CD4-positive, alpha-beta T cell (primary cell): ENCODE data around the gene DPP3. TPM values are rescaled to one million over a fixed set of nuclear protein-coding genes. Genes with fewer than 3 reads are reported as not detected.

ENCODE experiments used
- ATAC-seq: fragments of 200-7000 bp; cut with Tn5 transposase; one replicate; pipeline ENCODE4 v1.10.0; 2022; ENCODE audit warnings: mild to moderate bottlenecking; ENCODE audit not compliant: poor library complexity
- CTCF ChIA-PET: fragments of 350-600 bp; sonication (Branson Sonifier 250); formaldehyde crosslinking; loops from one replicate; lab custom pipeline; 2021; ENCODE audit warnings: antibody characterized with exemption, inconsistent platforms; lab: Charles Lee
- POLR2A ChIA-PET: fragments of 350-600 bp; sonication (Branson Sonifier 250); formaldehyde crosslinking; loops from one replicate; lab custom pipeline; 2021; ENCODE audit warnings: antibody characterized with exemption, inconsistent platforms; lab: Charles Lee
- DNase-seq, 14 experiments: peaks; one replicate each; pipeline ENCODE4 v3.0.0-alpha.2; 2013 to 2020; ENCODE audit warnings: mixed read lengths in 2 of 14
- H3K27ac ChIP-seq, 2 donors: one replicate each; pipeline versions ENCODE4 v1.5.1 to v1.7.0; 2013; ENCODE audit warnings: low read length in 2 of 2, low read depth in 1 of 2, mild to moderate bottlenecking in 1 of 2
- H3K27me3 ChIP-seq, 2 experiments: 1 replicate in 1 of 2; 2 replicates in 1 of 2; pipeline versions ENCODE4 v1.6.1 to v1.7.0; 2013; ENCODE audit warnings: low read length in 2 of 2, control low read depth in 1 of 2, mild to moderate bottlenecking in 1 of 2, moderate library complexity in 1 of 2; ENCODE audit not compliant: insufficient read depth in 2 of 2, control insufficient read depth in 1 of 2
- H3K36me3 ChIP-seq: one replicate; pipeline ENCODE4 v1.6.1; 2013; ENCODE audit warnings: low read length, control low read depth; ENCODE audit not compliant: insufficient read depth
- H3K4me1 ChIP-seq: one replicate; pipeline ENCODE4 v1.6.1; 2013; ENCODE audit warnings: low read length, control low read depth; ENCODE audit not compliant: insufficient read depth
- H3K4me3 ChIP-seq: one replicate; pipeline ENCODE4 v1.5.1; 2013; ENCODE audit warnings: mild to moderate bottlenecking, low read length, moderate library complexity
- H3K9me3 ChIP-seq, 2 experiments: 1 replicate in 1 of 2; 2 replicates in 1 of 2; pipeline versions ENCODE4 v1.6.1 to v1.7.0; 2013; ENCODE audit warnings: low read length in 2 of 2, mild to moderate bottlenecking in 2 of 2, control low read depth in 1 of 2, moderate library complexity in 1 of 2; ENCODE audit not compliant: control insufficient read depth in 1 of 2, insufficient read depth in 1 of 2
- H3K27ac Mint-ChIP-seq: one replicate; pipeline ENCODE4 v1.8.0; 2020; ENCODE audit warnings: mixed read lengths
- H3K27me3 Mint-ChIP-seq: one replicate; pipeline ENCODE4 v1.8.0; 2021; ENCODE audit warnings: mixed read lengths
- H3K36me3 Mint-ChIP-seq: one replicate; pipeline ENCODE4 v1.8.0; 2021; ENCODE audit warnings: low read depth, mixed read lengths
- H3K4me1 Mint-ChIP-seq: one replicate; pipeline ENCODE4 v1.8.0; 2021; ENCODE audit warnings: low read depth, mixed read lengths
- H3K4me3 Mint-ChIP-seq: one replicate; pipeline ENCODE4 v1.8.0; 2020; ENCODE audit warnings: mild to moderate bottlenecking, mixed read lengths
- H3K9me3 Mint-ChIP-seq: one replicate; pipeline ENCODE4 v1.8.0; 2020; ENCODE audit warnings: mixed read lengths
- CTCF ChIP-seq: fragments of 200-600 bp; IDR thresholded peaks from one replicate; pipeline ENCODE4 v1.8.0; 2022; ENCODE audit warnings: antibody characterized with exemption, mild to moderate bottlenecking
- intact Hi-C, 2 experiments: fragments of 100-400 bp; cut with DNase I in 1 of 2; cut with micrococcal nuclease in 1 of 2; formaldehyde crosslinking; loops; one replicate each; pipeline versions ENCODE4 v1.15.1 to v1.9.0; 2023 to 2025; cut with DNase I, micrococcal nuclease
- total RNA-seq, 174 experiments: library from RNA in 2 of 174; stranded (reverse) in 2 of 174; gene quantifications; one replicate each; pipeline ENCODE4 v1.2.3 and lab custom pipeline; 2021 to 2026

Gene DPP3
- total RNA-seq, 2 experiments from 2014 or later = 16.9 to 17.7 TPM

DNA sequence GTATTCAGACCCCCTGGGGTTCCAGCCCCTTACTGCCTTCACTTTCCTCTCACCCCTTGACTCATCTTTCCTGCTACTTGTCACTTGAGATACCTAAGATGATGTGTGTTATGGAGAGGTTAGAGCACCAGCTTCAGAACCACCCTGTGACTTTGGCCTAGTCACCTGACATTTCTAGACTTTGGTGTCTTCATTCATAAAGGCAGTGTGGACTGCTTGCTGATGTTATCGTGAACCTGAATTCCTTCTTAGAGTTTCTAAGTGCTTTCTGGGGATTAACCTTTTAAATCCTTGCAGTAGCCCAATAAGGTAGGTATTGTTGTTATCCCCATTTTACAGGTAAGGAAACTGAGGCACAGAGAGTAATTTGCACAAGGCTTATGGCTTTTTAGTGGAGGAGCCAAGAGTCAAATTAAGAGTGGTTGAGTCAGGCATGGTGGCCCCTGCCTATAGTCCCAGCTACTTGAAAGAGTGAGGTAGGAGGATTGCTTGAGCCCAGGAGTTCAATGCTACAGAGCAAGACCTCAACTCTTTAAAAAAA is 25.1 kb downstream of the DPP3 start:
- CTCF ChIA-PET = no interaction called here
- intact Hi-C loops = no loop called here
- H3K27ac ChIP-seq = no peak overlapping the region

GRCh38 chr11:66509131-66509561 is 28.9 kb downstream of the DPP3 start:
- Mint-ChIP-seq H3K36me3 (peaks cover 23% of the 10 kb centered on the region), H3K4me1 (peaks cover 16% of the 10 kb centered on the region), H3K27ac (no peak overlapping the region), H3K4me3 (no peak overlapping the region), H3K9me3 (no peaks in the 10 kb centered on the region), H3K27me3 (no peaks in the 10 kb centered on the region)
- CTCF ChIA-PET = interaction anchor here (1.9 kb wide), 1 partner anchor 70 kb away, joined by 10 read pairs; the partner anchor contains the start of gene MRPL11
- no peaks in the 10 kb centered on the region for H3K27me3 ChIP-seq
- H3K4me3 ChIP-seq = no peak overlapping the region
- POLR2A ChIA-PET = interaction anchor here (0.8 to 1.9 kb wide), 5 partner anchors 10 to 334 kb away, joined by 3 to 10 read pairs (median 3); partner anchors contain the start of genes ACTN3, MRPL11, PELI3 and RCE1
- no peak overlapping the region for H3K27ac ChIP-seq
- TF ChIP-seq CTCF = no peak
- peaks cover 14% of the 10 kb centered on the region for H3K4me1 ChIP-seq
- DNase-seq = no peak
- no peak for ATAC-seq
- H3K9me3 ChIP-seq = no peaks in the 10 kb centered on the region
- intact Hi-C loops = loop anchor here in 1 of 2 experiments (1.0 kb wide), 1 partner anchor 171 kb away; no protein-coding TSS in a partner anchor
- peaks cover 18% of the 10 kb centered on the region for H3K36me3 ChIP-seq

More for the DNA sequence above, 25.1 kb downstream of the DPP3 start:
- Histone ChIP-seq H3K27me3 (no peaks in the 10 kb centered on the region), H3K9me3 (no peaks in the 10 kb centered on the region), H3K36me3 (peaks cover 23% of the 10 kb centered on the region), H3K4me3 (no peak overlapping the region), H3K4me1 (peaks cover 5% of the 10 kb centered on the region)
- no peaks in the 10 kb centered on the region for H3K9me3 Mint-ChIP-seq
- no peak for DNase-seq
- ATAC-seq = no peak
- H3K4me3 Mint-ChIP-seq = no peak overlapping the region
- no peak overlapping the region for H3K27ac Mint-ChIP-seq
- no peak for TF ChIP-seq CTCF
- POLR2A ChIA-PET = no interaction called here
- H3K27me3 Mint-ChIP-seq = no peaks in the 10 kb centered on the region
- peaks cover 3% of the 10 kb centered on the region for H3K4me1 Mint-ChIP-seq
- H3K36me3 Mint-ChIP-seq = peaks cover 28% of the 10 kb centered on the region

DNA sequence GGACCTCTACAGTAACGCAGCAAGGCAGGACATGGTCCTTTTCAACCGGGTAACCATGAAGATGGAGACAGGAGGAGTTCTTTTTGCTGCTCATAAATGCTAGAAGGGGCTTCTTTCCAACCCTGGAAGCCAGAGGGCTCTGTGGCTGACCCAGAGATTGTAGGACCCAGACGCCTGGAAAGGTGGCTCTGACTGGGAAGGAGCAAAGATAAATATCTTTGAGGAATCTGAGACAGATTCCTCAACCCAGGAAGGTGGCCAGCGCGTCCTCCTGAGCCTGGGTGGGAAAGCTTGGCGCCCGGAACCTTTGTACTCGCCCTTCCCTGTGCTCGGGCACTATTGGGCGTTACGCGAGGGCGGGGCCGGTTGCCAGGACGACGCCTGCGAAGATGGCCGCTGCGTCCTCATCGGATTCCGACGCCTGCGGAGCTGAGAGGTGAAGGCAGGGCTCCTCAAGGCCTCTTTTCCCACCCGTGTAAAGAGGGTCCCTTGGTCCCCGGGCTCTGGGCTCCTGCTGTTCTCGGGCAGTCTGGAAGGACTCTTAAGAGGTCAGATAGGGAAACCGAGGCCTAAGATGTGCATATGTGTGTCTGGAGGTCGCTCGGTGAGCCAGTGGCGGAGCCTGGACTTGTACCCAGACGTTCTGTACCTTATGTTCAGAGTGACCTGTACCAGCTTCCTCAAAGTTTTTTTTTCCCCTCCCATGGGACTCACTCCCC is 30.2 kb downstream of the DPP3 start, which contains the start of gene BBS1:
Gene BBS1, plus strand, starts transcription at position 365 of the 719 bp plus-strand sequence. Its CDS starts 25 bp downstream, at position 390.
- H3K27ac Mint-ChIP-seq = peak within 1 kb of the TSS; percentile 61
- Histone ChIP-seq H3K27me3 (no peaks in the 10 kb centered on the region), H3K27ac (no peak within 1 kb of the TSS), H3K4me1 (peaks cover 14% of the 10 kb centered on the region), H3K9me3 (no peaks in the 10 kb centered on the region), H3K4me3 (peak within 1 kb of the TSS; percentile 77), H3K36me3 (peaks cover 15% of the 10 kb centered on the region)
- peaks cover 23% of the 10 kb centered on the region for H3K36me3 Mint-ChIP-seq
- no peak for TF ChIP-seq CTCF
- peak within 1 kb of the TSS; percentile 90 for H3K4me3 Mint-ChIP-seq
- CTCF ChIA-PET = interaction anchor here (0.7 to 1.9 kb wide), 3 partner anchors 72 to 168 kb away, joined by 3 to 10 read pairs (median 4); partner anchors contain the start of gene MRPL11
- H3K27me3 Mint-ChIP-seq = no peaks in the 10 kb centered on the region
- no peaks in the 10 kb centered on the region for H3K9me3 Mint-ChIP-seq
- POLR2A ChIA-PET = interaction anchor here (0.6 to 1.9 kb wide), 8 partner anchors 9 to 637 kb away, joined by 3 to 12 read pairs (median 5); partner anchors contain the start of genes ACTN3, DPP3, MRPL11 and PELI3
- H3K4me1 Mint-ChIP-seq = peaks cover 16% of the 10 kb centered on the region
- ATAC-seq = peak; percentile 99
- intact Hi-C loops = loop anchor here in 1 of 2 experiments (2.0 kb wide), 3 partner anchors 28 to 72 kb away; partner anchors contain the start of gene MRPL11
- peak; percentile 73 to 90 (median 80) for DNase-seq
